KBM-7 (cell line): ENCODE measurements around the gene ZPLD1.

ENCODE experiments used
- DNase-seq: peaks from one replicate; pipeline ENCODE4 v3.0.0-alpha.2; 2015
- in situ Hi-C: fragments of 300-500 bp; cut with MboI; formaldehyde crosslinking; loops from 2 replicates; pipeline ENCODE4 v1.14.3; 2020; ENCODE audit warnings: low sequenced_read_pairs, low pct_unique_long_range_greater_than_20kb, mixed read lengths

Gene ZPLD1

DNA sequence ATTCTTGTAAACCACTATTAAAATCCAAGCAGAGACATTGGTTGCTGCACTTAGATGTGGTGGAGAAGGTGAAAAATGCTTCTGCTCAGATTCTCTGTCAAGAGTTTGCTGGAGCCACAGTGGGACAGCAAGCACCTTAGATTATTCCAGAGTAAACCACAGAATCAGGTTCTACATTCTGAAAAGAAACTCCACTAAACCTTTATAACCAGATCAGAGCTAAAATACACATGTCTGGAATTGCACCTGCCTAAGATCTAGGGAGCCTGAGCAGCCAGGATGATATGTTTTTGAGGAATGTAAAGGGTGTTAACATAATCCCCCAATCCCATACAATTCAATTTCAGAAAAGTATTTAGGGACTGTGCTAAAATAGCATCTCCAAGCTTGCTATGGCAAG, at the start of gene ZPLD1:
Gene ZPLD1, plus strand, starts transcription at position 301 of the 400 bp plus-strand sequence. CDS start 3,473 bp downstream, outside the sequence.
- in situ Hi-C loops, result no loop called here
- DNase-seq, result no peak

- no peak for DNase-seq
- in situ Hi-C loops, result no loop called here
Observed at GRCh38 chr3:102390171-102390864, 44.5 kb upstream of the ZPLD1 start.

GRCh38 chr3:102390916-102391315, 43.9 kb upstream of the ZPLD1 start:
- no peak for DNase-seq
- in situ Hi-C loops, result no loop called here

DNA sequence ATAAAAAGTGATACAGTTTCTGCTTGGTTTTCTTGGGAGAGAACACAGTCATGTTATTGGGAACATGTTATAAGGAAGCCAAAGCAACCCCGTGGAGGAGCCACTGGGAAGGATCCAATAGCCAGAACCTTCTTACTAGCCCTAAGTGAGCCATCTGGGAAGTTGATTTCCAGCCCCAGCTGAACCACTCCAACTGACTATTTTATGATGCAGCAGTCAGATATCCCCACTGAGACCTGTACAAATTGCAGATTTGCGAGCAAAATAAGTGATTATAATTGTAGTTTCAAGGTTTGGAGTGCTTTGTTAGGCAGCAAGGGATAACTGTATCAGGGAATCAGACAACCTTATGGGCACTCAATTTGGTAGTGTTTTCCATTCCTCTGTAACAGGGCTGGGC, 43.3 kb upstream of the ZPLD1 start:
- in situ Hi-C loops, result no loop called here
- DNase-seq, result no peak

- in situ Hi-C loops, result no loop called here
- no peak for DNase-seq
Observed at GRCh38 chr3:102394517-102394916, 40.3 kb upstream of the ZPLD1 start.

GRCh38 chr3:102398176-102398575, 36.6 kb upstream of the ZPLD1 start:
- DNase-seq, result no peak

DNA sequence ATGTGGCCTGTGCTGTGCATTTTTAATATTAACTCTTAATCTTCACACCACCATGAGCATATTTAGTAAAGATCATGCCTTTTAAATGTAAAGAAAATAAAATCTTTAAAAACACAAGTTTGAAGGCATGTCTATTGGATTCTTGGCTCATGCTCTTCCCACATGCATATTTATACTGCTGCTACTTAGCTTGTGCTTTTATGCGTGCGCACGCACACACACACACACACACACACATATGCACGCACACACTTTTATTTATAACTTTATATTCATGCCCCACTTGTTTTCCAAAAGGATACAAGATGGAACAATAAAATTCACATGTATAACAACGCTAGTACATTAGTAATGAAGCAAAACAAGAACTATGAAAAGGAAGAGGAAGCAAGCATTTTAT, 36.1 kb upstream of the ZPLD1 start:
- in situ Hi-C loops, result no loop called here

More at GRCh38 chr3:102398176-102398575, 36.6 kb upstream of the ZPLD1 start:
- in situ Hi-C loops, result no loop called here

DNA sequence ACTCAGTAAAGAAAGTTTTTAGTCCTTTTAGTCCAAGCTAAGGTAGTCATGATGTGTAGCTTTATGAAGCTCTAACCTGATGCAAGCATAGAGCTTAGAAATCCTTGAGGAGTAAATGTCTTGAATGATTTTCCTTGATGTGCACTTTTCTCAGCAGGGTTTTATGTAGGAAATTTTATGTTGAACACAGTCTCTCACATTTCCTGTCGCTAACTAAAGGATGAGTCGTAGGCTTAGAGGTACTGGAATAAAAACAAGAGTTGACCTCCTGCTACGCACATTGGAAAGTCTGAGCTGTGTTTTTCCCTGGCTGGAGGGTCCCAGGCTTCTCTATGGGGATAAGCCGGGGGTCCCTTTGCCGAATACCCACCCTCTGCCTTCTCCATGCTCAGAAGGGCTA, 34.7 kb upstream of the ZPLD1 start:
- in situ Hi-C loops, result no loop called here
- DNase-seq, result no peak

More for the DNA sequence above, 36.1 kb upstream of the ZPLD1 start:
- no peak for DNase-seq

DNA sequence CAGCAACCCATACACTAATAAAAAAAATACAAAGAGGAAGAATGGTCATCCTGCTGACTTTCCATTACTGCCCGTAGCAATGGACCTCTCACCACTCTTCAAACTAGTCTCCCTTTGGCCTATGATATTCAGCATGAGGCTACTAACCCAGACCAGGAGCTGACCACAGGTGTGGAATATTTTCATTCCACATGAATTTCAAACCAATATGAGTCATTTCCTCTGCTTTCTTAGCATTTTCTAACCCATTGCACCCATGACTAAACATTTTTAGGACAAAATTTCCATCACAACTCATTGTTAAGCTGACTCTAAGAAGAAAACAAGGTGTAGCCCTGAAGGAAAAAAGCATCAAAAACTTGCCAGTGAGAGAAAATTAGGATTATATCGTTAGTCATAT, 34.0 kb upstream of the ZPLD1 start:
- in situ Hi-C loops, result no loop called here
- no peak for DNase-seq

GRCh38 chr3:102410616-102411015, 24.2 kb upstream of the ZPLD1 start:
- no peak for DNase-seq
- in situ Hi-C loops, result no loop called here

GRCh38 chr3:102415553-102415952, 19.3 kb upstream of the ZPLD1 start:
- in situ Hi-C loops, result no loop called here
- no peak for DNase-seq

DNA sequence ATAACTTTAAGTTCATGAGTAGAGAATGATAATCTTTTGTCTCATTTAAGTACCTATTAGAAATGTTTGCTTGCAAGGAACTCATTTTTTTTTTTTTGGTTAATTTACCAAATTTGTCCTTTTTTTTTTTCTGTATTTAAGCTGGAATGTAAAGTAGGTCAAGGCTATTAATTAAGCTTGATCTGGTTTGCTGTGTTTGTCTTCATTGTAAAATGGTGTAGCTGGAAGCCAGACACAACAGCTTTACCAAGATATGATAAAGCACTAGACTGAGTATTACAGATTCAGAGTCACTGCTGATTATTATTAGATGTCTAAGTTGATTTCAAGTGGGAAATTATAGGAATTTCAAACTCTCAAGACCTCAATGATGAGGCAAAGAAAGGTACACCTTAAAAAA, 15.0 kb upstream of the ZPLD1 start:
- no peak for DNase-seq
- in situ Hi-C loops, result no loop called here

DNA sequence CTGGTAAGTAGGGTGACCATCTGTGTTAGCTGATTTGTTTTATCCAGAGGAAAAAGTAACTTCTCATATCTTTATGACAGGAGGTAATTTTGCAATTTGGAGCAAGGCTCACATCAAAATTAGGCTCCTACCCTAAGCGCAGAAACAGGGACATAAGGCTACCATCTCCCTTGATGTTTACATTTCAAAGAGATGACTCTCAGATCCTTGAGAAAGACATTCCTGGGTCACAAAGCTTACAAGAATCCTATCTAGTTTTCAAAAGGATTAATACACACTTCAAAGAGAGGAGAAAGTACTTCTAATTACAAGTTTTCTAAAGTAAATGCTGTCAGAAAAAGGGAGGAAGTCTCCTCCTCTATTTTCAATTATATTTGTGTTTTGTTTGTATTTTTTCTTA, 7.0 kb downstream of the ZPLD1 start:
- in situ Hi-C loops, result no loop called here
- no peak for DNase-seq

GRCh38 chr3:102443021-102443420, 8.2 kb downstream of the ZPLD1 start:
- in situ Hi-C loops, result no loop called here
- DNase-seq, result no peak

DNA sequence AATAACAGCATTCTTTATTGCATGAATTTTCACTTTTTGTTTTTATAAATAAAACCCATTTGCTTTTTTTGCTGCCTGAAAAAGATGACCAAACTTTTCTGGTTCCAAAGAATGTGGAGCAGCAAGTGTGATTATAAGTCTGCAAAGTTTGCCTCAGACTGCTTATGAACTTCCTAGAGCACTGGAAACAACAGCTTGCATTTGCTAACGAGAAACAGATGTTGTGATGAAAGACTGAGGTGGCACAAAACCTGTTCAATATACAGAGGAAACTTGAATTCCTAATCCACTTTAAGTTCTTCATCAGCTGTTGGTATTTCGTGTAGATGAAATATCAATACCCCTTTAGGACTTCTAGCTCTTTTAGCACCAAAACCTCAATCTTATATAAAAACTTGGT, 9.3 kb downstream of the ZPLD1 start:
- in situ Hi-C loops, result no loop called here
- no peak for DNase-seq

DNA sequence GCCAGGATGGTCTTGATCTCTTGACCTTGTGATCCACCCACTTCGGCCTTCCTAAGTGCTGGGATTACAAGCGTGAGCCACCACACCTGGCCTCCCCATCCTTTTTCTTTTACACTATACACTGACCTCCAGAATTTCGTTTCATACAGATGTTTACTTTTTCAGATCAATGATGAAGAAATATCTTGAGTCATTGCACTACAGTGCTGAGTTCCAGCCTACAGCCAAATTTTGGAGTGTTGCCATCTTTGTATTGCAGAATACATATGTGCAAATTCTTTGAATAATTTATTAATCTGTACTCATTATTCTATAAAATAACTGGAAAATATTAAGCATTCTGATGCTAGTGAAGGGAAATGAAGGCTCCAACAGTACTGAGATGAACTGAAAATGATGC, 12.5 kb downstream of the ZPLD1 start:
- in situ Hi-C loops, result no loop called here
- no peak for DNase-seq

DNA sequence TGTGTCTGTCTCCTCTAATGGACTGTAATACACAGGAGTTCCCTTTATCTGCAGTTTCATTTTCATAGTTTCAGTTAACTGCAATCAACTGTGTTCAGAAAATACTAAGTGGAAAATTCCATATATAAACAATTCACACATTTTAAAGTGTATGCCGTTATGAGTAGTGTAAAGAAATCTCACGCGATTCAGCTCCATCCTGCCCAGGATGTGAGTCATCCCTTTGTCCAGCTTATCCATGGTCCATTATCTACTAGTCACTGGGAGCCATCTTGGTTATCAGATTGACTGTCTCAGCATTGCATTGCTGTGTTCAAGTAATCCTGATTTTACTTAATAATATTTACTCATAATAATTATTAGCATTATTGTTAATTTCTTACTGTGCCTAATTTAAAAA, 14.5 kb downstream of the ZPLD1 start:
- DNase-seq, result no peak
- in situ Hi-C loops, result no loop called here

- in situ Hi-C loops, result no loop called here
Observed at GRCh38 chr3:102449930-102450329, 15.1 kb downstream of the ZPLD1 start.

DNA sequence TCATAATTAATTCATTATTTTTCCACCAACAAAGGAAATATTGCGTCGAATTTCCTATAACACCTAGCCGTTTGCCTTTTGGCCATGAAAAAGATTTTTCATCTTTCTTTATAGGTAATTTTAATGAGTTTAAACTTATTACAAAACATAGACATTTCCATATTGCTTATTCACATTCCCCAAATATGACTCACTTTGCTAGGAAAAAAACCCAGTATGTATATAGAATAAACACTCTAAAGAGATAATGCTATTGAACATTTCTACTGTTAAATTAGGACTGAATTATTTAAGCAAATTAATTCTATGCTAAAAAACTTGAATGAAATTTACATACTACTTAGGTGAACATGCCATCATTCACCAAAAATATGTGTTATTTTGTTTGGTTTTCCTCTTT, 16.2 kb downstream of the ZPLD1 start:
- in situ Hi-C loops, result no loop called here
- no peak for DNase-seq

More at GRCh38 chr3:102449930-102450329, 15.1 kb downstream of the ZPLD1 start:
- no peak for DNase-seq

- in situ Hi-C loops, result no loop called here
- no peak for DNase-seq
Observed at GRCh38 chr3:102451543-102451942, 16.7 kb downstream of the ZPLD1 start.

DNA sequence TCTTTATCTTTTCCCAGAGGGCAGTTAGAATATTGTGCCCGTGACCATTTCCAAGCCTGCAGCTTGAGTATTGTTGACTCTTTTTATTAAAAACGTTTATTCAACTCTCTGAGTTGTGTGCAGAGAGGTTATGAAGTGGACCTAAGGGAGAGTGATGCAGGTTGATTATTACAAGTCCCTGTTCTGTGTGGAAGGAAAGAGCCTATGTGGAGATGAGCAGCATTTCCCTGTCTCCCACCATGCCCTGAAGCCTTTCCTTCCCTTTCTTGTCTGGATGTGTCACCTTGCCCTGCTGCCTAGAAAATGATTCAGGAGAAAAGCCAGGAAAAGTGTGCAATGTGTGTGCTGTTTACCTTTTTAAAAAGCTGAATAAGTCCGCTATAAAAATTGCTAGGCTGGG, 19.4 kb downstream of the ZPLD1 start:
- in situ Hi-C loops, result no loop called here
- DNase-seq, result no peak
